Activated naive CD8-positive, alpha-beta T cell treated with anti-CD3 and anti-CD28 coated beads for 36 hours (primary cell): Measurements from ENCODE around the gene GNLY. TPM values are rescaled to one million over a fixed set of nuclear protein-coding genes. Genes with fewer than 3 reads are reported as not detected.

Experiments used
- DNase-seq: peaks from one replicate; pipeline ENCODE4 v3.0.0; 2021
- H3K27ac Mint-ChIP-seq: one replicate; pipeline ENCODE4 v1.8.0; 2022; ENCODE audit warnings: mild to moderate bottlenecking, moderate library complexity, mixed read lengths
- H3K27me3 Mint-ChIP-seq: one replicate; pipeline ENCODE4 v1.8.0; 2022; ENCODE audit warnings: mild to moderate bottlenecking, mixed read lengths
- H3K36me3 Mint-ChIP-seq: one replicate; pipeline ENCODE4 v1.8.0; 2021; ENCODE audit warnings: mild to moderate bottlenecking, mixed read lengths
- H3K4me1 Mint-ChIP-seq: one replicate; pipeline ENCODE4 v1.8.0; 2021; ENCODE audit warnings: mixed read lengths
- H3K4me3 Mint-ChIP-seq: one replicate; pipeline ENCODE4 v1.8.0; 2022; ENCODE audit warnings: mild to moderate bottlenecking, moderate library complexity, mixed read lengths
- H3K9me3 Mint-ChIP-seq: one replicate; pipeline ENCODE4 v1.8.0; 2022; ENCODE audit warnings: mixed read lengths
- total RNA-seq, 2 experiments: library from RNA; stranded (reverse); gene quantifications; one replicate each; pipeline ENCODE4 v1.2.3, GENCODE V29; 2021

GNLY gene
- total RNA-seq, 2 experiments from 2014 or later = 1.5 to 2.1 TPM

GRCh38 chr2:85732467-85733120 is 38.4 kb downstream of the GNLY start:
- Mint-ChIP-seq H3K36me3 (no peaks in the 10 kb centered on the region), H3K4me3 (no peak overlapping the region), H3K4me1 (peaks cover 5% of the 10 kb centered on the region), H3K9me3 (no peaks in the 10 kb centered on the region), H3K27me3 (peaks cover 20% of the 10 kb centered on the region), H3K27ac (no peak overlapping the region)
- no peak for DNase-seq

GRCh38 chr2:85733121-85733960 is 39.2 kb downstream of the GNLY start:
- H3K36me3 Mint-ChIP-seq = no peaks in the 10 kb centered on the region
- H3K27ac Mint-ChIP-seq = no peak overlapping the region
- DNase-seq = no peak
- H3K4me1 Mint-ChIP-seq = peaks cover 5% of the 10 kb centered on the region
- no peak overlapping the region for H3K4me3 Mint-ChIP-seq
- H3K9me3 Mint-ChIP-seq = no peaks in the 10 kb centered on the region
- H3K27me3 Mint-ChIP-seq = peaks cover 16% of the 10 kb centered on the region

DNA sequence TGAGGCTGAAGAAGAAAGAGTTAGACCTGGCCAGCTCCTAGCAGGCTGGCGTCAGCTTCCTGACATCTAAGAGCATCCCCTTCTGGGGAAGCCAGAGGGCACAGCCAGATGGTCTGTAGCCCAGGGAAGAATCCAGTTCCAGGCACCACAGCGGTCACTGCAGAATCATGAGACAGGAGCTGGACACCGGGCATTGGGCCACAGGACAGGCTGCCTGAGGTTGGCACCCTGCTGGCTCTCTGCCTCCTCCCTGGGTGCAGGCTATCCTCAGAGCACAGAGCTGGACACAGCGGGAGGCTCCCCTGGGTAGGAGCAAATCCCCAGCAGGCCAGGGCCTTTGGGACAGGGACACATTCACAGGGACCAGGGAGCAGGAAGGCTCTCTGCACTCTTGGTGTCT is 39.9 kb downstream of the GNLY start:
- Mint-ChIP-seq H3K36me3 (no peaks in the 10 kb centered on the region), H3K9me3 (no peaks in the 10 kb centered on the region), H3K4me1 (peaks cover 1% of the 10 kb centered on the region), H3K27me3 (peaks cover 10% of the 10 kb centered on the region), H3K27ac (no peak overlapping the region), H3K4me3 (no peak overlapping the region)
- no peak for DNase-seq

DNA sequence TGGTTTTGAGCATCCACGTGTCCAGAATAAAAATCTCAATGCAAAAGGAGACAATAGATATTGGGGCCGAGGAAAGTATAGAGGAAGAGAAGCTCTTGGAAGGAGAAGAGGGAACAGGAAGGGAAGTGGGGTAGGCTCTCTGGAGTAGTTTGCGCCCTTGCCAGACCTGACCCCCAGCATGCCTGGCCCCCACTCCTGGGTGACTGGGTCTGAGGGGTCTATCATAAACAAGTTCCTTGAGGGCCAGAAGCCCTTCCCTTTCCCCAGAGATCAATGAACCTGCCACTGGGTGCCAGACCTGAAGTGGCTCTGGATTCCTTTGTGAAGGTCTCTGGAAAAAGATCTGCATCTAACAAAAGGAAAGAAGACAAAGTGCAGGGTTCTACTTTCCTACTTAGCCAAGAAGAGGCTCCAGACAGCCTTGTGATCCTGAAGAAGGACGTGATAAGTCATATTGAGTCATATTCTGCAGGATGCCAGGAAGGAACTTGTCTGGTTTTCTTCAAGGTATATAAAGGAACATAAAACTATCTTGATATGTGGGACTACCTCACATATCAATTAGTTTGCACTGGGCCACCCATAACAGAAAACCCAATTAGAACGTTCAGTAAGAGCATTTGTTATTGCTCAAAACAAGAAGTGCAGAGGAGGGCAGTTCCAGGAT is 40.9 kb downstream of the GNLY start:
- Mint-ChIP-seq H3K4me3 (no peak overlapping the region), H3K9me3 (no peaks in the 10 kb centered on the region), H3K27ac (no peak overlapping the region), H3K4me1 (no peaks in the 10 kb centered on the region), H3K27me3 (peaks cover 3% of the 10 kb centered on the region), H3K36me3 (no peaks in the 10 kb centered on the region)
- no peak for DNase-seq

GRCh38 chr2:85735691-85736090 is 41.5 kb downstream of the GNLY start:
- Mint-ChIP-seq H3K27me3 (peaks cover 3% of the 10 kb centered on the region), H3K27ac (no peak overlapping the region), H3K36me3 (no peaks in the 10 kb centered on the region)

GRCh38 chr2:85736456-85737355 is 42.5 kb downstream of the GNLY start:
- DNase-seq = no peak
- Mint-ChIP-seq H3K9me3 (no peaks in the 10 kb centered on the region), H3K27me3 (peaks cover 8% of the 10 kb centered on the region), H3K27ac (no peak overlapping the region), H3K4me3 (no peak overlapping the region), H3K36me3 (no peaks in the 10 kb centered on the region), H3K4me1 (no peaks in the 10 kb centered on the region)

More at GRCh38 chr2:85735691-85736090, 41.5 kb downstream of the GNLY start:
- no peak for DNase-seq
- Mint-ChIP-seq H3K4me3 (no peak overlapping the region), H3K9me3 (no peaks in the 10 kb centered on the region), H3K4me1 (no peaks in the 10 kb centered on the region)

DNA sequence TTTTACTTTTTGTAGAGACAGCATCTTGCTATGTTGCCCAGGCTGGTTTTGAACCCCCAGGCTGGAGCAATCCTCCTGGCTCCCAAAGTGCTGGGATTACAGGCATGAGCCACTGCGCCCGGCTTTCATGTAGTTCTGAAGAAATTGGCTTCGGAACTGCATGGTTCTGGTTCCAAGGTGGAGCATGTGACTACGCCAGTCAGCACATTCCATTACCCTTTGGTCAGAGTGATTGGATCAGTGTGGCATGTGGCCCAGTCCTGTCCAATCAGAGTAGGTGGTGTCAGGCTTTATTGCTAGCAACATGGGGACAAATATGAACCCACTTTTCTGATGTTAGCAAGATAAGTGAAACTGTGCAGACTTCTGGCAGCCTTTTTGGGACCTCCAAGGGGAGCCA is 43.3 kb downstream of the GNLY start:
- no peak overlapping the region for H3K4me3 Mint-ChIP-seq
- H3K9me3 Mint-ChIP-seq = no peaks in the 10 kb centered on the region
- DNase-seq = no peak
- H3K27me3 Mint-ChIP-seq = peaks cover 16% of the 10 kb centered on the region
- H3K4me1 Mint-ChIP-seq = no peaks in the 10 kb centered on the region
- H3K36me3 Mint-ChIP-seq = no peaks in the 10 kb centered on the region
- H3K27ac Mint-ChIP-seq = no peak overlapping the region

GRCh38 chr2:85737961-85738360 is 43.8 kb downstream of the GNLY start:
- Mint-ChIP-seq H3K27ac (no peak overlapping the region), H3K4me1 (no peaks in the 10 kb centered on the region), H3K9me3 (no peaks in the 10 kb centered on the region), H3K4me3 (no peak overlapping the region), H3K36me3 (no peaks in the 10 kb centered on the region), H3K27me3 (peaks cover 21% of the 10 kb centered on the region)
- DNase-seq = no peak

DNA sequence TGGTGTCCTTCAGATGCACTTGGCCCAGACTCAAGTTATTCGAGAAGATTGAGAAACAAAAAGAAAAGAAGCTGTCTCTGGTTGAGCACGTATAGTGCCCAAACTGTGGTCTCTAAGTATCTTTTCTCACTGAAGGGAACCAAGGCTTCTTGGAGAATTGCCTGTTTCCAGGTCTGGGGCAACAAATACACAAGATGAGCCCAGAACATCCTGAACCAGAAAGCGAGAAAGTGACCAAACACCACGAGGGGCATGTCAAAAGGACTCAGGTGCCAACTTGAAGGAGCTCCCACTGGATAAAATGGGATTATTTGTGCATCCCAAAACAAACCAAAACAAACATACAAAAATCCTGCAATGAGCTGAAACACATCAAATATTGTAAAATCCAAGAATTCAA is 46.0 kb downstream of the GNLY start:
- H3K27me3 Mint-ChIP-seq = peaks cover 35% of the 10 kb centered on the region
- no peak overlapping the region for H3K4me3 Mint-ChIP-seq
- H3K36me3 Mint-ChIP-seq = no peaks in the 10 kb centered on the region
- H3K27ac Mint-ChIP-seq = no peak overlapping the region
- no peak for DNase-seq
- H3K4me1 Mint-ChIP-seq = peaks cover 4% of the 10 kb centered on the region
- no peaks in the 10 kb centered on the region for H3K9me3 Mint-ChIP-seq

DNA sequence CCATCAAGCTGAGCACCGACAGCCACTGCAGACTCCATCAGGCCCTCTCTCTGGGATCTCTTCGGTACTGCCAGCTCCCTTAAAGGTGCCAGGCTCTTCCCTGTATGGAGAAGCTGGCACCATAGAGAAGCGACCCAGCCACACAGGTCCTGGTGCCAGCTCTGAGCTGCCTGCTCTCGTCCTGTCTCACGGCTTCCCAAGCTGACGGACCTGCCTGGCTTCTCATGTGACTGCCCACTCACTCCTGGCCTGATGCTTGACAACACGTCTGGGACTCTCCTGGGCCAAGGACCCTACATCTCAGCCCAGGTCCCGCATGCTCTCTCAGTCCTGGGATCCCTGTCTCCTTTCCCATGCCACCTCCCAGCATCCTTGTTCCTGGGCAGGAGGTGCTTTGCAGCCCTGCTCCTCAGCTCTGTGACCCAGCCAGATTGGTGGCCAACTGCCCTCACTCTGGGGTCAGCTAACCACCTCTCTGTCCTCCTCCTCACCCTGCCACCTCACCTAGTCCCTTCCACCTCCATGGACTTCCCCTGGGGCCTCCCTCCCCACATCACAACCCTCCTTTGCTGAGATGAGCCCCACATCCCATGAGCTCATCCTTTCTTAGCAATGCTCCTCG is 47.2 kb downstream of the GNLY start:
- Mint-ChIP-seq H3K4me3 (no peak overlapping the region), H3K36me3 (no peaks in the 10 kb centered on the region), H3K9me3 (no peaks in the 10 kb centered on the region), H3K27me3 (peaks cover 43% of the 10 kb centered on the region), H3K4me1 (peaks cover 4% of the 10 kb centered on the region), H3K27ac (no peak overlapping the region)
- no peak for DNase-seq

GRCh38 chr2:85741833-85742455 is 47.8 kb downstream of the GNLY start:
- Mint-ChIP-seq H3K4me3 (no peak overlapping the region), H3K27ac (no peak overlapping the region), H3K36me3 (no peaks in the 10 kb centered on the region), H3K27me3 (peaks cover 47% of the 10 kb centered on the region), H3K4me1 (peaks cover 4% of the 10 kb centered on the region), H3K9me3 (no peaks in the 10 kb centered on the region)
- DNase-seq = no peak

GRCh38 chr2:85743304-85743978 is 49.3 kb downstream of the GNLY start:
- DNase-seq = no peak
- no peaks in the 10 kb centered on the region for H3K36me3 Mint-ChIP-seq
- H3K4me3 Mint-ChIP-seq = no peak overlapping the region
- peaks cover 54% of the 10 kb centered on the region for H3K27me3 Mint-ChIP-seq
- H3K4me1 Mint-ChIP-seq = peaks cover 4% of the 10 kb centered on the region
- H3K27ac Mint-ChIP-seq = no peak overlapping the region
- no peaks in the 10 kb centered on the region for H3K9me3 Mint-ChIP-seq

- no peaks in the 10 kb centered on the region for H3K36me3 Mint-ChIP-seq
- H3K4me1 Mint-ChIP-seq = peaks cover 4% of the 10 kb centered on the region
- no peak overlapping the region for H3K4me3 Mint-ChIP-seq
- H3K27ac Mint-ChIP-seq = no peak overlapping the region
- DNase-seq = no peak
- peaks cover 59% of the 10 kb centered on the region for H3K27me3 Mint-ChIP-seq
- H3K9me3 Mint-ChIP-seq = no peaks in the 10 kb centered on the region
These were observed 49.9 kb downstream of the GNLY start for GRCh38 chr2:85744055-85744454.
